IPS-15b (cell line): Measurements from ENCODE around the gene LTC4S.

ENCODE experiments used
- H3K27me3 ChIP-seq: one replicate; pipeline ENCODE4 v1.6.1; 2013; ENCODE audit warnings: low read length; ENCODE audit not compliant: control insufficient read depth, insufficient read depth
- H3K36me3 ChIP-seq: one replicate; pipeline ENCODE4 v1.6.1; 2013; ENCODE audit warnings: low read length; ENCODE audit not compliant: control insufficient read depth, insufficient read depth
- H3K4me1 ChIP-seq: one replicate; pipeline ENCODE4 v1.6.1; 2013; ENCODE audit warnings: mild to moderate bottlenecking, low read length; ENCODE audit not compliant: control insufficient read depth, insufficient read depth
- H3K4me3 ChIP-seq: one replicate; pipeline ENCODE4 v1.5.1; 2013; ENCODE audit warnings: low read depth, low read length
- H3K9ac ChIP-seq: one replicate; pipeline ENCODE4 v1.6.1; 2013; ENCODE audit warnings: low read depth, mild to moderate bottlenecking, low read length
- H3K9me3 ChIP-seq: one replicate; pipeline ENCODE4 v1.6.1; 2013; ENCODE audit warnings: mild to moderate bottlenecking, low read length; ENCODE audit not compliant: control insufficient read depth, insufficient read depth

LTC4S gene

GRCh38 chr5:179837076-179838011, 43.6 kb downstream of the LTC4S start:
- H3K36me3 ChIP-seq, result peaks cover 55% of the 10 kb centered on the region
- no peaks in the 10 kb centered on the region for H3K27me3 ChIP-seq
- no peaks in the 10 kb centered on the region for H3K9me3 ChIP-seq
- no peak overlapping the region for H3K9ac ChIP-seq
- no peak overlapping the region for H3K4me3 ChIP-seq
- H3K4me1 ChIP-seq, result no peaks in the 10 kb centered on the region

GRCh38 chr5:179839328-179840256, 45.8 kb downstream of the LTC4S start:
- Histone ChIP-seq H3K36me3 (peaks cover 42% of the 10 kb centered on the region), H3K9me3 (no peaks in the 10 kb centered on the region), H3K4me3 (no peak overlapping the region), H3K27me3 (no peaks in the 10 kb centered on the region), H3K9ac (no peak overlapping the region), H3K4me1 (no peaks in the 10 kb centered on the region)

GRCh38 chr5:179840321-179840720, 46.5 kb downstream of the LTC4S start:
- Histone ChIP-seq H3K36me3 (peaks cover 43% of the 10 kb centered on the region), H3K9ac (no peak overlapping the region), H3K4me3 (no peak overlapping the region), H3K9me3 (no peaks in the 10 kb centered on the region), H3K27me3 (no peaks in the 10 kb centered on the region), H3K4me1 (no peaks in the 10 kb centered on the region)

- Histone ChIP-seq H3K4me3 (no peak overlapping the region), H3K9me3 (no peaks in the 10 kb centered on the region), H3K9ac (no peak overlapping the region), H3K27me3 (no peaks in the 10 kb centered on the region), H3K4me1 (no peaks in the 10 kb centered on the region), H3K36me3 (peaks cover 43% of the 10 kb centered on the region)
Observed at GRCh38 chr5:179840766-179841165, 47.0 kb downstream of the LTC4S start.

- Histone ChIP-seq H3K27me3 (no peaks in the 10 kb centered on the region), H3K4me1 (no peaks in the 10 kb centered on the region), H3K9me3 (no peaks in the 10 kb centered on the region), H3K9ac (no peak overlapping the region), H3K36me3 (peaks cover 38% of the 10 kb centered on the region), H3K4me3 (no peak overlapping the region)
Observed at GRCh38 chr5:179841621-179842020, 47.8 kb downstream of the LTC4S start.
